ENCODE data around the gene ZCCHC17.

GRCh38 chr1:31354283-31354682 is 57.5 kb downstream of the ZCCHC17 start:
- TF ChIP-seq CTCF (conservative IDR thresholded peaks at IDR 0.05; ENCODE audit: low read length) (no peak), EZH2phosphoT487 (IDR thresholded peaks at IDR 0.05; ENCODE audit: borderline replicate concordance, low read depth, low read length) (no peak)

All from OCI-LY7 (cell line).